Activated T-helper 17 cell treated with anti-CD3 and anti-CD28 coated beads, Interleukin-2, amount 50 U/mL, for 72 hours (primary cell): ENCODE data around the gene ZNF513. TPM values are rescaled to one million over a fixed set of nuclear protein-coding genes. Genes with fewer than 3 reads are reported as not detected.
"Not testable (repeated sequence)": the region's sequence is repeated elsewhere in the genome, so short reads cannot be mapped to it uniquely, and the experiment has no call there.

ENCODE experiments used
- ATAC-seq: fragments of 150-1000 bp; cut with Tn5 transposase; replicated peaks from 2 replicates; pipeline ENCODE4 v1.10.0; 2021; ENCODE audit warnings: mild to moderate bottlenecking, moderate library complexity
- H3K27ac Mint-ChIP-seq: one replicate; pipeline ENCODE4 v1.8.0; 2022; ENCODE audit warnings: mixed read lengths
- H3K27me3 Mint-ChIP-seq: one replicate; pipeline ENCODE4 v1.8.0; 2022; ENCODE audit warnings: mixed read lengths
- H3K36me3 Mint-ChIP-seq: one replicate; pipeline ENCODE4 v1.8.0; 2022; ENCODE audit warnings: low read depth, mild to moderate bottlenecking, mixed read lengths
- H3K4me1 Mint-ChIP-seq: one replicate; pipeline ENCODE4 v1.8.0; 2022; ENCODE audit warnings: mixed read lengths
- H3K4me3 Mint-ChIP-seq: one replicate; pipeline ENCODE4 v1.8.0; 2022; ENCODE audit warnings: mild to moderate bottlenecking, mixed read lengths
- H3K9me3 Mint-ChIP-seq: one replicate; pipeline ENCODE4 v1.8.0; 2022; ENCODE audit warnings: mixed read lengths
- total RNA-seq, 2 donors: library from RNA; stranded (reverse); gene quantifications; one replicate each; pipeline ENCODE4 v1.2.3, GENCODE V29; 2022

ZNF513 gene, protein sequence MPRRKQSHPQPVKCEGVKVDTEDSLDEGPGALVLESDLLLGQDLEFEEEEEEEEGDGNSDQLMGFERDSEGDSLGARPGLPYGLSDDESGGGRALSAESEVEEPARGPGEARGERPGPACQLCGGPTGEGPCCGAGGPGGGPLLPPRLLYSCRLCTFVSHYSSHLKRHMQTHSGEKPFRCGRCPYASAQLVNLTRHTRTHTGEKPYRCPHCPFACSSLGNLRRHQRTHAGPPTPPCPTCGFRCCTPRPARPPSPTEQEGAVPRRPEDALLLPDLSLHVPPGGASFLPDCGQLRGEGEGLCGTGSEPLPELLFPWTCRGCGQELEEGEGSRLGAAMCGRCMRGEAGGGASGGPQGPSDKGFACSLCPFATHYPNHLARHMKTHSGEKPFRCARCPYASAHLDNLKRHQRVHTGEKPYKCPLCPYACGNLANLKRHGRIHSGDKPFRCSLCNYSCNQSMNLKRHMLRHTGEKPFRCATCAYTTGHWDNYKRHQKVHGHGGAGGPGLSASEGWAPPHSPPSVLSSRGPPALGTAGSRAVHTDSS
- 10 to 100 TPM; 10.8 to 16.2 TPM for total RNA-seq

DNA sequence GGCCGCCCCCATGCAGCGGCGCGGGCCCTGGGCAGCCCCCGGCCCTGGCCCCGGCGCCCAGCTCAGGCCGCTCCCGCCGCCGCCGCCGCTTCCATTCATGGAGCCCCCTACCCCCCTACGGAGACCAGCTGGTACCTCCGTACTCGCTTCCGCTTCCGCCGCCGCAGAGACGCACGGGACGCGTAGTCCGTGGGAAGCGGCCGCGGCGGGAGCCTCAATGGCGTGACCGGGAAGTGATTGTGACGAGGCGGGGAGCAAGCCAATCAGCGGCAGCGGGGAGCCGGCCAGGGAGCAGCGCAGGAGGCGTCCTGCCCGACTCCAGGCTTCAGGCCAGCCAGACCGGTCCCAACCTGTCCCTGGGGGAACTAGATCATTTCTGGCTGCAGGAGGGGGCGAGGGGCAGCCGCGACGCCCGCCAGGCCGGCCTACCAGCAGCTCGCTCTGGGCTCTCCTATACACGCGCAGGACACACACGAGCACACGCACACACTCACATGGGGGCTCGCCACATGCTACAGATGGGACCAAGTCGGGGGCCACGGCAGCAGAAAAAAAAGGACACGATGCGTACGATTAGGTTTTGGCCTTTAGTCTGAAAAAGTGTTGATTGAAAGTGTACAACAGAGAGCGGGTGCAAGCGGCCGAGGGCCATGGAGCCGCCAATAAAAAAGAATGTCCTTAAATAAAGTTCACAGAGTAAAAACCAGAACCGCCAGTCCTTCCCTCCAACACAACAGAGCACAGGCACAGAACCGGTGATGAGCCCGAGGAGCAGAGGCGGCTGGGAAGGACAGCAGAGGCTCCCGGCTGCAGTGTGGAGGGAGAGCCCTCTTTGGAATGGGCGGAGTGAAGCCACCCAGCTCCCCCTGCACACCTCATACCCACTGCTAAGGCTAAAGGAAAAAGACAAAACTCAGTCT, at the start of gene ZNF513:
TSS of gene ZNF513 (minus strand) at position 109 of the 920 bp plus-strand sequence. CDS start 208 bp downstream, outside the sequence.
- H3K4me1 Mint-ChIP-seq, result peaks cover 11% of the 10 kb centered on the region
- no peaks in the 10 kb centered on the region for H3K9me3 Mint-ChIP-seq
- peaks cover 100% of the 10 kb centered on the region for H3K36me3 Mint-ChIP-seq
- ATAC-seq, result peak; percentile 96
- peak within 1 kb of the TSS; percentile 94 for H3K4me3 Mint-ChIP-seq
- peak within 1 kb of the TSS; percentile 95 for H3K27ac Mint-ChIP-seq
- no peaks in the 10 kb centered on the region for H3K27me3 Mint-ChIP-seq

DNA sequence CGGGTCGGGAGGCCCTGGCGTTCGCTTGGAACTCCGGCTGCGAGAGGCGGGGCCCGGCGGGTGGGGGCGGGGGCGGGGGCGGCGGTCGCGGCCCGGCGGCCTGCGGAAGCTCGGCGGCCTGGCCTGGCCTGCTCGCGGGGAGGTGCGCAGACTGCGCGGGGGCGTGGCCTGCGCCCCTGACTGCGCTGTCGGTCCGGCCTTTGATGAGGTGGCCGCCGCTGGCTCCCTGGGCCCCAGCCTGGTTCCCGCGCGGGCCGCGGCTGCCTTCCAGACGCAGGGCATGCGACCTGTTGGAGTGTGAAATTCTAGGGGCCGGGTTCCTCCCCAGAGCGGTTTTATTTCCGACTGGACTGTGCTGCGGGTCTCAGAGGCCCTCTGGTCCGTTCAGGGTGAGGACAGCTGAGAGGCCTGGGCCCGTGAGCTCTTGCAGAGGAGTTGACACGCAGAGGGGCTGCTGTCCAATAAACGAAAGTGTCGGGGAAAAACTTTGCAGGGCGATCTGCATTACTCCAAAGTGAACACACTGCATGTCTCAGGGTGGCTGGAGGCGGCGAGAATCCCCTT, 48.5 kb upstream of the ZNF513 start:
- Mint-ChIP-seq H3K27me3 (no peaks in the 10 kb centered on the region), H3K4me1 (peaks cover 18% of the 10 kb centered on the region), H3K27ac (peak overlapping the region; percentile 98), H3K36me3 (peaks cover 50% of the 10 kb centered on the region), H3K4me3 (peak overlapping the region; percentile 98), H3K9me3 (no peaks in the 10 kb centered on the region)
- ATAC-seq, result peak; percentile 79

DNA sequence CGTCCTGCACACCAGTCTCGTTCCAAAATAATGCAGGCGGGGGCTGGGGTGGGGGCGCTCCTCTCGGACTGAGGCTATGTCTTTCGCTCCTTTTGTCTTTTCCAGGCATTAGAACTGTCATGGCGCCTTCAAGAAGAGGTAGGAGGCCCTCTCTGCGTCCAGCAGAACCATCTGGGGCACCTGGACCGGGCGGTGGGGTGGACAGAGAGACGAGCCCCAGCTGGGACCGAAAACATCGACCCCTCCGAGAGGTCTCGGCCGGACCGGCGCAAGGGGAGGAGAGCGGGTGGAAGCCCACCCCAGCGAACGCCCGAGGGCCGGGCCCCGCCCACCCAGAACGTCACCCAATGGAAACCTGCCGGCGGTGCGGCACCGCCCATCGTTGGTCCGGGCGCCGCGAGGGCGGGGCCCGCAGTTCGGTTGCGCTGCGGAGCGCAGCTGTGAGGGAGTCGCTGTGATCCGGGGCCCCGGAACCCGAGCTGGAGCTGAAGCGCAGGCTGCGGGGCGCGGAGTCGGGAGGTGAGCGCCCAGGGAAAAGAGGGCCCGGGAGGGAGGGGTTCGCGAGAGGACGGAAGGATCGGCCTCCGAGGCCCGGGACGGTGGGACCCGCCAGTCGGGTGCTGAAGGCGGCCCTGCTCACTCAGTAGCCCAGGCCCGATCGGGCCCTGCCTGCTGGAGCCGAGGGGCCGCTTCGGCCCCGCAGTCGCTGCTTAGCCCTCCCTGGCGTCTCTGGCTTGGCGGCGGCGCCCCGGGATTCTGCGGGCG, 47.9 kb upstream of the ZNF513 start, which contains the start of gene NRBP1:
TSS of gene NRBP1 (plus strand) at position 419 of the 765 bp plus-strand sequence. CDS start 4,643 bp downstream, outside the sequence.
- peak within 1 kb of the TSS; percentile 98 for H3K27ac Mint-ChIP-seq
- H3K36me3 Mint-ChIP-seq, result peaks cover 44% of the 10 kb centered on the region
- H3K9me3 Mint-ChIP-seq, result no peaks in the 10 kb centered on the region
- H3K27me3 Mint-ChIP-seq, result no peaks in the 10 kb centered on the region
- peak within 1 kb of the TSS; percentile 98 for H3K4me3 Mint-ChIP-seq
- peaks cover 18% of the 10 kb centered on the region for H3K4me1 Mint-ChIP-seq
- peak; percentile 89 for ATAC-seq

DNA sequence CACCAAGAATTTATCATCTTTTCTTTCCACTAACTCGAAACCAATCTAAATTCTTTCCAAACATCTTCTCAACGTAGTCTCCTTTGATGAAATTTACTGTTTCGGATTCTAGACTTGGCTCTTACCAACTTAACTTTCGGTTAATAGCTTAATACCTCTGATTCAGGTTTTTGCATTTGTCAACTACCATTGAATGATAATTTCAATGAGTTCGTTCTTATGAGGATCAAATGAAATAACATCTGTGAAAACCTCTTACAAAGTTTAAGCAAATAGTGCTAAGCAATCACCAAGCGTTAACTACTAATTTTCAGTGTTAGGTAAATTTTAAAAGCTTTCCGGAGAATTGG, 47.3 kb upstream of the ZNF513 start:
- Mint-ChIP-seq H3K9me3 (no peaks in the 10 kb centered on the region), H3K27me3 (no peaks in the 10 kb centered on the region), H3K4me1 (peaks cover 18% of the 10 kb centered on the region), H3K4me3 (peak overlapping the region; percentile 98), H3K36me3 (peaks cover 38% of the 10 kb centered on the region), H3K27ac (peak overlapping the region; percentile 98)
- ATAC-seq, result no peak

DNA sequence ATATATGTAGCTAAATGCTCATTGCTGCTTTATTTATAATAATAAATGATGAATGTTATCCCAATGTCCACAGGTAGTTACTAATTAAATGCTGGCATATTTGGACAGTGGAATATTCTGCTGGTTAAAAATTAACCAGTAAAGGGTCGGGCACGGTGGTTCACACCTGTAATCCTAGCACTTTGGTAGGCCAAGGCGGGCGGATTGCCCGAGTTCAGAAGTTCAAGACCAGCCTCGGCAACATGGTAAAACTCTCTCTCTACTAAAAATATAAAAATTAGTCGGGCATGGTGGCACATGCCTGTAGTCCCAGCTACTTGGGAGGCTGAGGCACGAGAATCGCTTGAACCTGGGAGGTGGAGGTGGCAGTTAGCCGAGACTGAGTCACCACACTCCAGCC, 44.5 kb upstream of the ZNF513 start:
- H3K4me3 Mint-ChIP-seq, H3K4me1 Mint-ChIP-seq: not testable (repeated sequence)
- peaks cover 17% of the 10 kb centered on the region for H3K36me3 Mint-ChIP-seq

DNA sequence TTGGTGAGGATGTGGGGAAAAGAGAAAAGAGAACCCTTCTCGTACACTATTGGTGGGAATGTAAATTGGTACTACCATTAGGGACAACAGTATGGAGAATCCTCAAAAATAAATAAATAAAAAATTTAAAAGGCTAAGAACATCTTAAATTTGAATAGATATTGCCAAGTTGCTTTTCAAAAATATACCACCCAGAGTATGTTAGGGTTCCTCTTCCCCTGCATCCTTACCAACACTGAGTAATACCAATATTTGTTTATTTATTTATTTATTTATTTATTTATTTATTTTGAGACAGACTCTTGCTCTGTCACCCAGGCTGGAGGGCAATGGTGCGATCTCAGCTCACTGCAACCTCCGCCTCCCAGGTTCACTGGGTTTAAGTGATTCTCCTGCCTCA, 42.4 kb upstream of the ZNF513 start:
- Mint-ChIP-seq H3K36me3 (no peaks in the 10 kb centered on the region), H3K27ac (no peak overlapping the region), H3K4me3 (no peak overlapping the region), H3K9me3 (no peaks in the 10 kb centered on the region), H3K27me3 (no peaks in the 10 kb centered on the region), H3K4me1 (peaks cover 5% of the 10 kb centered on the region)
- ATAC-seq, result no peak

More for the DNA sequence above, 44.5 kb upstream of the ZNF513 start:
- ATAC-seq, H3K27me3 Mint-ChIP-seq, H3K9me3 Mint-ChIP-seq, H3K27ac Mint-ChIP-seq: not testable (repeated sequence)

DNA sequence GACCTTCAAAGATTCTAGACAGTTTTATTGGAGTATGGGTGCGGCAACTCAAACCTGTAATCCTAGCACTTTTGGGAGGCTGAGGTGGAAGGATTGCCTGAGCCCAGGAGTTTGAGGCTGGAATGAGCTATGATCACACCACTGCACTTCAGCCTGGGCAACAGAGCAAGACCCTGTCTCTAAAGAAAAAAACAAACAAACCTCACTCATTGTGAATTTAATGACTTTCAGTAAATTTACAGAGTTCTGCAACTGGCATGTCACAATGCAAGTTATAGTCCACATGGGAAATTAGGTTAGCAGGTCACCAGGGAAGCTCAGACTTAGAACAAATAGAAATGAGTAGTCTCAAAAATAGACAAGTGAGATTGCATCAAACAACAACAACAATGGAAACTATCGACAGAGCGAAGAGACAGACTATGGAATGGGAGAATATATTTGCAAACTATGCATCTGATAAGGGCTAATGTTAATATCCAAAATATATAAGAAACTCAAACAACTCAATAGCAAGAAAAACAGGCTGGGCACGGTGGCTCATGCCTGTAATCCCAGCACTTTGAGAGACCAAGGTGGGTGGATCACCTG, 41.2 kb upstream of the ZNF513 start:
- Mint-ChIP-seq H3K4me3 (no peak overlapping the region), H3K36me3 (no peaks in the 10 kb centered on the region), H3K27ac (no peak overlapping the region), H3K4me1 (no peaks in the 10 kb centered on the region), H3K27me3 (no peaks in the 10 kb centered on the region), H3K9me3 (no peaks in the 10 kb centered on the region)
- no peak for ATAC-seq

DNA sequence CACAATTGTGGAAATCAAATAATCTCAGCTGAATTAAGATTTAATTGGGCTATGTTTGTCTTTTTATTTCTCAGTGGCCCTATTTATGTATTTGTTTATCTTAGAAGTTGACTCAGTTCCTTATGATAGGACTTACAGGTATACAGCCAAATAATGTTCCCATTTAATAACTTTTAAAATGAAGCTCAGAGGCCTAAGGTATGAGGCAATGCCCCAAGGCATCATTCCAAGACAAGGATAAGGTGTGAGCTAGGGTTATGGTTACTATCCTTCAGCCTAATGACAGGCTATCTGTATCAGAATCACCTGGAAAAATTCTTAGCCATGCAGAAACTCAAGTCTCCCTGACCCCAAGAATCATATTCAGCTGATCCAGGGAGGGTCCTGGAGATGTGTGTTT, 40.5 kb upstream of the ZNF513 start:
- no peaks in the 10 kb centered on the region for H3K36me3 Mint-ChIP-seq
- no peaks in the 10 kb centered on the region for H3K27me3 Mint-ChIP-seq
- ATAC-seq, result no peak
- H3K4me3 Mint-ChIP-seq, result no peak overlapping the region
- no peaks in the 10 kb centered on the region for H3K4me1 Mint-ChIP-seq
- H3K9me3 Mint-ChIP-seq, result no peaks in the 10 kb centered on the region
- H3K27ac Mint-ChIP-seq, result no peak overlapping the region

DNA sequence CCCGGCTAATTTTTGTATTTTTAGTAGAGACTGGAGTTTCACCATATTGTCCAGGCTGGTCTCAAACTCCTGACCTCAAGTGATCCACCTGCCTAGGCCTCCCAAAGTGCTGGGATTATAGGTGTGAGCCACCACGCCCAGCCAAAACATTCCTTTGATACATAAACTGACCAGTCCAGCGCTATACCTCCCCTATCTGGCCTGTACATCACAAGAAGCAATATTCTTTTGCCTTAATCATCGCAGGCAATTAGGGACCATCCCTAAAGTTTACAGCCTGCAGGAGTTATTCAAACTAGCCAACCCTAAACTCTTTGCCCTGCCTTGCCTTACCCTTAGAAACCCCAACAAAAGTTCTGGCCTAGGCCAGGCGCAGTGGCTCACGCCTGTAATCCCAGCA, 35.6 kb upstream of the ZNF513 start:
- Mint-ChIP-seq H3K4me1 (peaks cover 4% of the 10 kb centered on the region), H3K27me3 (peaks cover 4% of the 10 kb centered on the region), H3K27ac (no peak overlapping the region), H3K9me3 (peaks cover 4% of the 10 kb centered on the region), H3K4me3 (no peak overlapping the region), H3K36me3 (no peaks in the 10 kb centered on the region)
- no peak for ATAC-seq

DNA sequence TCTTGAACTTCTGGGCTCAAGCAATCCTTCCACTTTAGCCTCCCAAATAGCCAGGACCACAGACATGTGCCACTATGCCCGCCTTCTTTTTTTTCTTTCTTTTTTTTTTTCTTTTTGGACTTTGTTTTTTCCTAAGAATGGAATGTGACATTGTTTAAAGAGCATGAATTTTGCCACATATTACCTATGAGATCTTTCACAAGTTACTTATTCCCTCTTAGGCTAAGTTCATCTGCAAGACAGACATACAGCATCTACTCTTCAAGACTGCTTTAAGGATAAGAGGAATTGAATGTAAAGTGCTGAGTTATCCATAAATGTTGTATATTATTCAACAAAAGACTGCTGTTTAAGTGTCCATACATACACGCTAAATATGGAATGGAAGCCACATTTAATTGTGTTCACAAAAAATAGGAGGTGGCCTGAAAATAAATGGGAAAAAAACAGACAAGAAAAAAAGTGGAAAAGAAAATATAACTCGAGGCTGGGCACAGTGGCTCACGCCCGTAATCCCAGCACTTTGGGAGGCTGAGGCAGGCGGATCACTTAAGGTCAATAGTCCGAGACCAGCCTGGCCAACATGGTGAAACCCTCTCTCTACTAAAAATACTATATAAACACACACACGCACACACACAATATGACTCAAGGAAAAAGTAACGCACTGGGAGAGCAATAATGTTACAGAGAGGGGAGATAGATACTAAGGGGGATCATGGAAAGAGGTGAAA, 32.1 kb upstream of the ZNF513 start:
- no peak overlapping the region for H3K4me3 Mint-ChIP-seq
- ATAC-seq, result no peak
- H3K36me3 Mint-ChIP-seq, result peaks cover 9% of the 10 kb centered on the region
- H3K9me3 Mint-ChIP-seq, result peaks cover 4% of the 10 kb centered on the region
- H3K27me3 Mint-ChIP-seq, result peaks cover 4% of the 10 kb centered on the region
- no peak overlapping the region for H3K27ac Mint-ChIP-seq
- peaks cover 10% of the 10 kb centered on the region for H3K4me1 Mint-ChIP-seq

DNA sequence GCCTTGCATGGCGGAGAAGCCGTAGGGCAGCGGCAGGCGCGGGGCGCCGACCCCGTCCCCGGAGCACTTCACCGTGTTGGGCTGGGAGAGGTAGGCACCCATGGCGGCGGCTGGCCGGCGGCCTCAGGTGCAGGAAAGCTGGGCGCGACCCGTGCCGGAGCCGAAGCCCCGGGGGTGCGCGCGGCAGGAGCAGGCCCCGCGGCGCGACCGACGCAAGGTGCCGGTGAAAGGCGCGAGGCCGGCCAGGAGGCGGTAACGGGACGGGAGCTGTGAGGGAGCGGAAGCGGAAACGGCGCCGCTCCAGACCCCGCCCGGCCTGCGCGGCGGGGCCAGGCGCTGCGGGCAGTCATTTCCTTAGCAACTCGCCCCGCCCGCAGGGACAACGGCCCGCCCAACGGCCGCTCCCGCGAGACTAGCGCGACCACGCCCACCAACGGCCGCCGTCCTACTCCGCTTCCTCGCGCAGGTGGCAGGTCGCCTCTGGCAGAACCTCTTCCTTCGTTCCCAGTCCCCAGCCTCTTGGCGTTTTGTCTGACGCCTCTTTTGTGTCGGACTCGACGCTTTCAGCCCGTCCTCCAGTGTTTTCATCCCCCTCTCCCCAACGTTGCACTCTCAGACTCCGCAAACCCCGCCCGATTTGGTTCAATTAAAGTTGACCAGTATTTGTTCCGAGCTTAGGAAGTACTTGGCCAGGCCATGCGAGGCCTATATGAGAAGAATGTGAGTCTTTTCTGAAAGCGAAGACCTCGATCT, 29.0 kb upstream of the ZNF513 start, which contains the start of gene PPM1G:
TSS of gene PPM1G (minus strand) at position 271 of the 753 bp plus-strand sequence. CDS start at position 102, 169 bp downstream.
- Mint-ChIP-seq H3K36me3 (peaks cover 40% of the 10 kb centered on the region), H3K27ac (peak within 1 kb of the TSS; percentile 87), H3K9me3 (peaks cover 4% of the 10 kb centered on the region), H3K27me3 (peaks cover 4% of the 10 kb centered on the region), H3K4me3 (peak within 1 kb of the TSS; percentile 89), H3K4me1 (peaks cover 15% of the 10 kb centered on the region)
- ATAC-seq, result peak; percentile 99

DNA sequence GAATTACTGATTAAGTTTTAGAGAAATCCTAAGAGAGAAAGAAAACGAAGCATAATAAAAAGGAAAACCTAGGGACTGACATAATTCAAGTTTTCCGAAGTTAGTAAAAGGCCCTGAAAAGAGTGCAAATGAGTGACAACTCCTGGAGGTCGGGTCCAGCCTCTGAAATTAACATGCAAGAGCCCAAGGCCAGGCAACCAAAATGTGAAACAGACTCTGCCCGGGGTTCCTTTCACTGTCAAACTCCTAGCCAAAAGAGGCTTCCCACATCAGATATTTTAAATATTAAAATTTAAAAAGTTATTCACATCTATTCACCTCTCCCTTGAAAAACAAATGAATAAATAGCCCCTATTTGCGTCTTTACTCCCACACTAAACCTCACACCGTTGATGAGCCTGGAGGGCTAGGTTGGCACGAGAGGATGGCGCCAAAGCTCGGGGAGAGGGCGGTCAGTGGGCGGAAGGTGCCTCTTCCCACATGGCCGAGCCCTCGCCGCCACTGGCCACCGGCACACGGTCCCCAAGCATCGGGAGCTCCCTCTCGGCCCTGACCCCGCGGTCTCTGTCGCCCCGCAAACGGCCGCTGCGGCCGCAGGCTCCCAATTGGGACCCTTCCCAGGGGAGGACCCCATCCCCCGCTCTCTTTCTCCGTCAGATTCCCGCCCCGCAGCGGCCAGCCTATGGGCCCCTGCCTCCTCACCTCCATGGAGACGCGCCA, 28.2 kb upstream of the ZNF513 start:
- H3K27ac Mint-ChIP-seq, result peak overlapping the region; percentile 85
- peaks cover 4% of the 10 kb centered on the region for H3K9me3 Mint-ChIP-seq
- peak overlapping the region; percentile 89 for H3K4me3 Mint-ChIP-seq
- peaks cover 15% of the 10 kb centered on the region for H3K4me1 Mint-ChIP-seq
- peaks cover 4% of the 10 kb centered on the region for H3K27me3 Mint-ChIP-seq
- peak; percentile 25 for ATAC-seq
- peaks cover 47% of the 10 kb centered on the region for H3K36me3 Mint-ChIP-seq
